Natural killer cell (primary cell): ENCODE results near the gene DNALI1. TPM values are rescaled to one million over a fixed set of nuclear protein-coding genes. Genes with fewer than 3 reads are reported as not detected.
"Not testable (repeated sequence)": the region's sequence is repeated elsewhere in the genome, so short reads cannot be mapped to it uniquely, and the experiment has no call there.

ENCODE experiments used
- ATAC-seq, 3 donors: fragments of 150-1000 bp in 2 of 3; fragments of 200-7000 bp in 1 of 3; cut with Tn5 transposase; 1 replicate in 1 of 3; 2 replicates in 2 of 3; pipeline ENCODE4 v1.10.0; 2021; ENCODE audit warnings: mild to moderate bottlenecking in 2 of 3, moderate library complexity in 2 of 3
- DNase-seq, 2 donors: peaks; one replicate each; pipeline versions ENCODE4 v3.0.0 to v3.0.0-alpha.2; 2013 to 2021; ENCODE audit warnings: mixed read lengths in 1 of 2
- H3K27ac ChIP-seq: one replicate; pipeline ENCODE4 v1.5.1; 2013; ENCODE audit warnings: mild to moderate bottlenecking, low read length
- H3K27me3 ChIP-seq: one replicate; pipeline ENCODE4 v1.6.1; 2013; ENCODE audit warnings: low read length; ENCODE audit not compliant: control insufficient read depth, insufficient read depth
- H3K36me3 ChIP-seq: one replicate; pipeline ENCODE4 v1.6.1; 2013; ENCODE audit warnings: low read length; ENCODE audit not compliant: control insufficient read depth, insufficient read depth
- H3K4me1 ChIP-seq: one replicate; pipeline ENCODE4 v1.6.1; 2013; ENCODE audit warnings: low read length; ENCODE audit not compliant: control insufficient read depth, insufficient read depth
- H3K4me3 ChIP-seq: one replicate; pipeline ENCODE4 v1.5.1; 2013; ENCODE audit warnings: low read length
- H3K9me3 ChIP-seq: one replicate; pipeline ENCODE4 v1.6.1; 2013; ENCODE audit warnings: low read length; ENCODE audit not compliant: control insufficient read depth, insufficient read depth
- H3K27ac Mint-ChIP-seq, 2 donors: one replicate each; pipeline ENCODE4 v1.8.0; 2022; ENCODE audit warnings: mild to moderate bottlenecking in 2 of 2, mixed read lengths in 2 of 2, moderate library complexity in 1 of 2
- H3K27me3 Mint-ChIP-seq, 2 donors: one replicate each; pipeline ENCODE4 v1.8.0; 2022; ENCODE audit warnings: low read depth in 2 of 2, mixed read lengths in 2 of 2
- H3K36me3 Mint-ChIP-seq: one replicate; pipeline ENCODE4 v1.8.0; 2022; ENCODE audit warnings: mixed read lengths
- H3K4me1 Mint-ChIP-seq, 2 donors: one replicate each; pipeline ENCODE4 v1.8.0; 2022; ENCODE audit warnings: mixed read lengths in 2 of 2
- H3K4me3 Mint-ChIP-seq: one replicate; pipeline ENCODE4 v1.8.0; 2022; ENCODE audit warnings: mild to moderate bottlenecking, moderate library complexity, mixed read lengths
- H3K9me3 Mint-ChIP-seq, 2 donors: one replicate each; pipeline ENCODE4 v1.8.0; 2022; ENCODE audit warnings: mixed read lengths in 2 of 2
- CTCF ChIP-seq: fragments of 200-600 bp; IDR thresholded peaks from one replicate; pipeline ENCODE4 v1.8.0; 2022; ENCODE audit warnings: antibody characterized with exemption
- WGBS: methylation state at CpG from one replicate; pipeline ENCODE4 v1.1.7; 2013; ENCODE audit warnings: missing lambda C conversion rate; ENCODE audit not compliant: insufficient coverage; 5-methylcytosine and 5-hydroxymethylcytosine counted together
- intact Hi-C: fragments of 100-400 bp; cut with micrococcal nuclease; formaldehyde crosslinking; loops from one replicate; pipeline ENCODE4 v1.14.2; 2022
- total RNA-seq, 4 donors: library from RNA; stranded (reverse); fragments of 120-200 nt in 1 of 4; gene quantifications; one replicate each; pipeline versions ENCODE4 v1.2.3 to v1.2.4, GENCODE V29; 2013 to 2022

DNALI1 gene
- total RNA-seq, 3 donors from 2014 or later (not counting 1 experiment from before 2014, with no cell fraction given) = 0.09 TPM; not detected in 2

- DNase-seq = no peak
- no peak overlapping the region for H3K4me3 ChIP-seq
- Mint-ChIP-seq H3K27me3 (no peaks in the 10 kb centered on the region), H3K27ac (peak overlapping the region in 1 of 2 donors; percentile 72), H3K9me3 (no peaks in the 10 kb centered on the region), H3K4me3 (no peak overlapping the region), H3K4me1 (peaks cover 21 to 22% of the 10 kb centered on the region in 2 donors), H3K36me3 (peaks cover 11% of the 10 kb centered on the region)
- no peak overlapping the region for H3K27ac ChIP-seq
- no peaks in the 10 kb centered on the region for H3K4me1 ChIP-seq
- H3K27me3 ChIP-seq = no peaks in the 10 kb centered on the region
- no peak for ATAC-seq
- H3K36me3 ChIP-seq = peaks cover 56% of the 10 kb centered on the region
- intact Hi-C loops = no loop called here
- no peak for TF ChIP-seq CTCF
- WGBS = 83% methylated on average over 2 of the region's 2 CpGs
- H3K9me3 ChIP-seq = no peaks in the 10 kb centered on the region
Observed at GRCh38 chr1:37537378-37537777, 19.4 kb upstream of the DNALI1 start.

GRCh38 chr1:37539154-37539553 is 17.6 kb upstream of the DNALI1 start:
- peaks cover 54% of the 10 kb centered on the region for H3K36me3 ChIP-seq
- peaks cover 11% of the 10 kb centered on the region for H3K36me3 Mint-ChIP-seq
- H3K27ac Mint-ChIP-seq, H3K9me3 Mint-ChIP-seq, ATAC-seq, H3K27me3 ChIP-seq, H3K9me3 ChIP-seq, H3K27me3 Mint-ChIP-seq, H3K27ac ChIP-seq, H3K4me3 Mint-ChIP-seq, H3K4me1 ChIP-seq, DNase-seq, intact Hi-C loops, H3K4me3 ChIP-seq: not testable (repeated sequence)
- peaks cover 21 to 22% of the 10 kb centered on the region in 2 donors for H3K4me1 Mint-ChIP-seq
- 98% methylated on average over 10 of the region's 10 CpGs for WGBS

GRCh38 chr1:37540036-37540785 is 16.5 kb upstream of the DNALI1 start:
- intact Hi-C loops = no loop called here
- Mint-ChIP-seq H3K27me3 (no peaks in the 10 kb centered on the region), H3K4me3 (no peak overlapping the region), H3K27ac (no peak overlapping the region), H3K9me3 (no peaks in the 10 kb centered on the region), H3K36me3 (peaks cover 17% of the 10 kb centered on the region), H3K4me1 (peaks cover 13 to 22% of the 10 kb centered on the region in 2 donors)
- H3K9me3 ChIP-seq = no peaks in the 10 kb centered on the region
- no peak for TF ChIP-seq CTCF
- H3K27me3 ChIP-seq = no peaks in the 10 kb centered on the region
- H3K4me1 ChIP-seq = no peaks in the 10 kb centered on the region
- 96% methylated on average over 30 of the region's 30 CpGs for WGBS
- no peak overlapping the region for H3K4me3 ChIP-seq
- H3K36me3 ChIP-seq = peaks cover 57% of the 10 kb centered on the region
- H3K27ac ChIP-seq = no peak overlapping the region
- no peak for ATAC-seq
- no peak for DNase-seq

- no peak overlapping the region for H3K4me3 Mint-ChIP-seq
- H3K9me3 ChIP-seq = no peaks in the 10 kb centered on the region
- peaks cover 36% of the 10 kb centered on the region for H3K36me3 ChIP-seq
- ATAC-seq = no peak
- no peaks in the 10 kb centered on the region for H3K27me3 Mint-ChIP-seq
- peaks cover 20% of the 10 kb centered on the region for H3K36me3 Mint-ChIP-seq
- peaks cover 7 to 13% of the 10 kb centered on the region in 2 donors for H3K4me1 Mint-ChIP-seq
- 97% methylated on average over 21 of the region's 21 CpGs for WGBS
- H3K9me3 Mint-ChIP-seq = no peaks in the 10 kb centered on the region
- DNase-seq = no peak
- peak overlapping the region in 1 of 2 donors; percentile 26 for H3K27ac Mint-ChIP-seq
- no peak overlapping the region for H3K27ac ChIP-seq
- H3K4me3 ChIP-seq = no peak overlapping the region
- H3K4me1 ChIP-seq = no peaks in the 10 kb centered on the region
- no peak for TF ChIP-seq CTCF
- no peaks in the 10 kb centered on the region for H3K27me3 ChIP-seq
- intact Hi-C loops = no loop called here
Observed at GRCh38 chr1:37544530-37544929, 12.2 kb upstream of the DNALI1 start.
